Measurements from ENCODE around the gene MIA. TPM values are rescaled to one million over a fixed set of nuclear protein-coding genes. Genes with fewer than 3 reads are reported as not detected.
"Not testable (repeated sequence)": the region's sequence is repeated elsewhere in the genome, so short reads cannot be mapped to it uniquely, and the experiment has no call there.

The MIA gene
- total and polyA plus RNA-seq, 2 of the 4 experiments (the other 2 are of a cell fraction), result 0.44 TPM; not detected in 1

GRCh38 chr19:40732304-40732703 is 43.0 kb upstream of the MIA start:
- H4K91ac ChIP-seq (ENCODE audit: insufficient read depth, low read depth, low read length); BruUV-seq (replicated peaks); H3K4ac ChIP-seq (ENCODE audit: low read depth, low read length); H3K23ac ChIP-seq (ENCODE audit: low read depth, low read length); H2BK15ac ChIP-seq (ENCODE audit: low read depth, low read length); H3K9ac ChIP-seq (ENCODE audit: low read depth, low read length); dilution Hi-C loops (cut with HindIII; ENCODE audit: low sequenced_read_pairs, unreplicated experiment); H2BK120ac ChIP-seq (ENCODE audit: low read depth, low read length); ATAC-seq (ENCODE audit: low read depth); in situ Hi-C loops (cut with MboI; ENCODE audit: low sequenced_read_pairs); H3K79me1 ChIP-seq (ENCODE audit: low read depth in 1 of 2, low read length in 2 of 2); H2BK5ac ChIP-seq (ENCODE audit: low read depth, low read length, poor library complexity, severe bottlenecking); H2AK5ac ChIP-seq (ENCODE audit: low read depth, low read length); DNase-seq; H4K8ac ChIP-seq (ENCODE audit: low read depth in 2 of 2, low read length in 2 of 2); H3K56ac ChIP-seq (ENCODE audit: extremely low read depth, insufficient read depth, low read length); POLR2A ChIA-PET (ENCODE audit: unreplicated experiment); H3K9me3 ChIP-seq (ENCODE audit: control insufficient read depth, insufficient read depth, low read length); H3K4me2 ChIP-seq (ENCODE audit: low read depth, low read length); H3K14ac ChIP-seq (replicated peaks; ENCODE audit: low read depth, low read length); H3K9me1 ChIP-seq (ENCODE audit: insufficient read depth, low read length); H3K27ac ChIP-seq (ENCODE audit: insufficient read depth, low read length); H2AFZ ChIP-seq (replicated peaks; ENCODE audit: low read length, poor library complexity); H2AK9ac ChIP-seq (replicated peaks; ENCODE audit: low read depth, low read length, poor library complexity); H2BK20ac ChIP-seq (ENCODE audit: low read depth, low read length); H3K18ac ChIP-seq (ENCODE audit: low read depth, low read length); H3K4me3 ChIP-seq (ENCODE audit: insufficient read depth, low read depth, low read length); H3K4me1 ChIP-seq (ENCODE audit: control insufficient read depth, insufficient read depth, low read length); H4K5ac ChIP-seq (ENCODE audit: low read depth, low read length); intact Hi-C loops (cut with micrococcal nuclease); H3K27me3 ChIP-seq (ENCODE audit: control insufficient read depth, insufficient read depth, low read length); H4K20me1 ChIP-seq (ENCODE audit: insufficient read depth, low read length): not testable (repeated sequence)
- CTCF ChIA-PET, result interaction anchor here (1.0 kb wide), 1 partner anchor 13 kb away, joined by 4 read pairs; no protein-coding TSS in a partner anchor
- WGBS, 2 experiments (ENCODE audit: extremely low coverage in 2 of 2, insufficient read length in 1 of 2), result 100% methylated on average over 3 of the region's 16 CpGs; no CpG with 5 or more reads in 1 of the 2 experiments
- peaks cover 72% of the 10 kb centered on the region for H3K36me3 ChIP-seq (ENCODE audit: control insufficient read depth, insufficient read depth, low read length)
